Measurements from ENCODE around the gene ATP5ME.

DNA sequence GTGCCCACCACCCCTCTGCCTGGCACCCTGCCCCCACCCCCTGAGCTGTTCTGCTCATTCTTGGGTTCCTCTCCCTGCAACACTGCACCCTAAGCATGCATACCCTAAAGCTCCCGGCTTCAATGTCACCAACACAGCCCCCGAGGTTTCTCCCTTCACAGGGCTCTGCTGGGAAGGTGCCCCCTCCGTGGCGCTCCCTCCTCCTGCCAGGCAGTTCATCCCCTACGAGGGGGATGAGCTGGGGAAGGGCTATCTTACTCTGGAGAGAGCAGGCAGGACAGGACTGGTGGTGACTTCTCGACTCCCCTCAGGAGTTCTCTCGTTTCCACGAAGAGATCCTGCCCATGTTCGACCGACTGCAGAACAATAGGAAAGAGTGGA lies 6.5 kb downstream of the ATP5ME start:
- TF ChIP-seq, protein P1, sequence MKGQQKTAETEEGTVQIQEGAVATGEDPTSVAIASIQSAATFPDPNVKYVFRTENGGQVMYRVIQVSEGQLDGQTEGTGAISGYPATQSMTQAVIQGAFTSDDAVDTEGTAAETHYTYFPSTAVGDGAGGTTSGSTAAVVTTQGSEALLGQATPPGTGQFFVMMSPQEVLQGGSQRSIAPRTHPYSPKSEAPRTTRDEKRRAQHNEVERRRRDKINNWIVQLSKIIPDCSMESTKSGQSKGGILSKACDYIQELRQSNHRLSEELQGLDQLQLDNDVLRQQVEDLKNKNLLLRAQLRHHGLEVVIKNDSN (IDR thresholded peaks at IDR 0.05): no peak
- TF ChIP-seq YY1 (IDR thresholded peaks at IDR 0.05; ENCODE audit: low read depth): no peak
- TF ChIP-seq CEBPB (IDR thresholded peaks at IDR 0.05): no peak
- TF ChIP-seq TEAD4 (IDR thresholded peaks at IDR 0.05): no peak
- no peak for TF ChIP-seq TAF1 (IDR thresholded peaks at IDR 0.05; ENCODE audit: low read depth)
- TF ChIP-seq ZBTB7A (IDR thresholded peaks at IDR 0.05; ENCODE audit: low read depth): no peak
- TF ChIP-seq EP300 (IDR thresholded peaks at IDR 0.05; ENCODE audit: borderline replicate concordance): no peak
- TF ChIP-seq TCF12 (IDR thresholded peaks at IDR 0.05; ENCODE audit: low read depth): no peak
- TF ChIP-seq RAD21 (IDR thresholded peaks at IDR 0.05; ENCODE audit: low read depth): no peak

Data from Ishikawa (cell line).